ENCODE results near the gene TRPM2.

The TRPM2 gene

GRCh38 chr21:44312089-44312488 is 41.3 kb upstream of the TRPM2 start:
- no peak for TF ChIP-seq CTCF (IDR thresholded peaks at IDR 0.05; ENCODE audit: control insufficient read depth, insufficient read depth, low read depth, low read length, missing control alignments)
- no peak for DNase-seq (ENCODE audit: low read depth)
- no peak overlapping the region for H3K4me3 ChIP-seq (ENCODE audit: control insufficient read depth, low read depth, low read length)

GRCh38 chr21:44312716-44313115 is 40.7 kb upstream of the TRPM2 start:
- no peak for DNase-seq (ENCODE audit: low read depth)
- no peak overlapping the region for H3K4me3 ChIP-seq (ENCODE audit: control insufficient read depth, low read depth, low read length)
- no peak for TF ChIP-seq CTCF (IDR thresholded peaks at IDR 0.05; ENCODE audit: control insufficient read depth, insufficient read depth, low read depth, low read length, missing control alignments)

GRCh38 chr21:44313451-44313850 is 40.0 kb upstream of the TRPM2 start:
- DNase-seq (ENCODE audit: low read depth): no peak
- no peak overlapping the region for H3K4me3 ChIP-seq (ENCODE audit: control insufficient read depth, low read depth, low read length)
- no peak for TF ChIP-seq CTCF (IDR thresholded peaks at IDR 0.05; ENCODE audit: control insufficient read depth, insufficient read depth, low read depth, low read length, missing control alignments)

GRCh38 chr21:44314128-44314527 is 39.3 kb upstream of the TRPM2 start:
- DNase-seq (ENCODE audit: low read depth): no peak
- TF ChIP-seq CTCF (IDR thresholded peaks at IDR 0.05; ENCODE audit: control insufficient read depth, insufficient read depth, low read depth, low read length, missing control alignments): no peak
- H3K4me3 ChIP-seq (ENCODE audit: control insufficient read depth, low read depth, low read length): no peak overlapping the region

GRCh38 chr21:44314561-44314960 is 38.9 kb upstream of the TRPM2 start:
- no peak for DNase-seq (ENCODE audit: low read depth)
- no peak overlapping the region for H3K4me3 ChIP-seq (ENCODE audit: control insufficient read depth, low read depth, low read length)
- TF ChIP-seq CTCF (IDR thresholded peaks at IDR 0.05; ENCODE audit: control insufficient read depth, insufficient read depth, low read depth, low read length, missing control alignments): no peak

GRCh38 chr21:44315691-44316203 is 37.7 kb upstream of the TRPM2 start:
- no peak overlapping the region for H3K4me3 ChIP-seq (ENCODE audit: control insufficient read depth, low read depth, low read length)
- DNase-seq (ENCODE audit: low read depth): no peak
- no peak for TF ChIP-seq CTCF (IDR thresholded peaks at IDR 0.05; ENCODE audit: control insufficient read depth, insufficient read depth, low read depth, low read length, missing control alignments)
